Activated T-cell treated with anti-CD3 and anti-CD28 coated beads, Interleukin-2, amount 50 U/mL, for 4 hours (primary cell): ENCODE data around the gene COL18A1. TPM values are rescaled to one million over a fixed set of nuclear protein-coding genes. Genes with fewer than 3 reads are reported as not detected.
"Not testable (repeated sequence)": the region's sequence is repeated elsewhere in the genome, so short reads cannot be mapped to it uniquely, and the experiment has no call there.

Experiments
- ATAC-seq, 2 donors: fragments of 200-7000 bp; cut with Tn5 transposase; one replicate each; pipeline ENCODE4 v1.10.0; 2021
- DNase-seq: peaks from one replicate; pipeline ENCODE4 v3.0.0-alpha.2; 2020
- H3K27me3 Mint-ChIP-seq: one replicate; pipeline ENCODE4 v1.8.0; 2021; ENCODE audit warnings: low read depth, mixed read lengths
- H3K36me3 Mint-ChIP-seq: one replicate; pipeline ENCODE4 v1.8.0; 2022; ENCODE audit warnings: mixed read lengths; ENCODE audit not compliant: insufficient read depth
- H3K4me1 Mint-ChIP-seq: one replicate; pipeline ENCODE4 v1.8.0; 2021; ENCODE audit warnings: low read depth, mixed read lengths
- H3K4me3 Mint-ChIP-seq: one replicate; pipeline ENCODE4 v1.8.0; 2021; ENCODE audit warnings: mild to moderate bottlenecking, moderate library complexity, mixed read lengths
- H3K9me3 Mint-ChIP-seq: one replicate; pipeline ENCODE4 v1.8.0; 2021; ENCODE audit warnings: mixed read lengths
- total RNA-seq, 3 donors: library from RNA; stranded (reverse); gene quantifications; one replicate each; pipeline ENCODE4 v1.2.1, GENCODE V29; 2021

COL18A1 gene
- total RNA-seq, 3 donors from 2014 or later = 15.0 to 19.9 (median 15.4) TPM

DNA sequence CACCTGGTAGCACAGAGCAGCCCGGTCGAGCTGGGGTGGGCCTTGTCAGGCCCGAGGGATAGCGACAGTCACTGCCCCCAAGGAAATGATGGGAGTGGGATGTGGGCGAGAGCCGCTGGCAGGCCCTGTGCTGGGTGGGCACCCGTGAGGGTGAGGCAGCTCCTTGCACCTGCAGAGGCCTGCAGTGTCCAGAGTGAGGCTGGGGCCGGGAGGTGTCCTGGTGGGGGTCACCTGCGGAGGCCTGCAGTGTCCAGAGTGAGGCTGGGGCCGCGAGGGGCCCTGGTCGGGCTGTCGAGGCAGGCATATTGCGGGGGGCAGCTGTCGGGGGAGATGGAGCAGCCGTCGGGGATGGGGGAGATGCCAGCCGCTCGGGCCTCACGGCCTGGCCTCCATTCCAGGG is 87.8 kb downstream of the COL18A1 start:
- DNase-seq (no peak), ATAC-seq (no peak)
- no peaks in the 10 kb centered on the region for H3K9me3 Mint-ChIP-seq
- no peak overlapping the region for H3K4me3 Mint-ChIP-seq
- H3K36me3 Mint-ChIP-seq = no peaks in the 10 kb centered on the region
- H3K27me3 Mint-ChIP-seq = no peaks in the 10 kb centered on the region
- H3K4me1 Mint-ChIP-seq = peaks cover 2% of the 10 kb centered on the region

DNA sequence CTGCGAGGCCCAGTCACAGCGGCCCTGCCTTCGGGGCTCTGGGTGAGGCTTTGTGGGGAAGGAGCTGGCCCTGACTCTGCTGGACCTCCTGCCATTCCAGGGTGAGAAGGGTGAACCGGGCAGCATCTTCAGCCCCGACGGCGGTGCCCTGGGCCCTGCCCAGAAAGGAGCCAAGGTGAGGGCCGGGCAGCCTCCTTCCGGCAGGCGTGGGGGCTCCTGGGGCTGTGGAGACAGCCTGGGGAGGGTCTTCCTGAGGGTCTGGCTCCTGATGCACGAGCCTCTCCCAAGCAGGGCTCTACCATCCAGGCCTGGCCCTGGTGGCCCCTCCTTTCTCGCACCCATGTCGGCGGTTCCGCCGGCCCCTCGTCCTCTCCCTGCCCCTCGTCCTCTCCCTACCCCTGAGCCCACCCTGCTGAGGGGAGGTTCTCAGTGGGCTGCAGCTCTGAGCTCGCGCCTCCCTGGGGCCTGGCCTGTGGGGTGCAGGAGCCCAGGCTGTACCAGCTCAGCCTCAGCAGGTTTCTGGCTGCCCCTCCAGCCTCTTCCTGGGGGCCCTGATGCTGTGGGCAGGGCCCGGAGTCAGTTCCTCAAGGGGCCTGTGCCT is 88.5 kb downstream of the COL18A1 start:
- Mint-ChIP-seq H3K27me3 (no peaks in the 10 kb centered on the region), H3K9me3 (no peaks in the 10 kb centered on the region)

DNA sequence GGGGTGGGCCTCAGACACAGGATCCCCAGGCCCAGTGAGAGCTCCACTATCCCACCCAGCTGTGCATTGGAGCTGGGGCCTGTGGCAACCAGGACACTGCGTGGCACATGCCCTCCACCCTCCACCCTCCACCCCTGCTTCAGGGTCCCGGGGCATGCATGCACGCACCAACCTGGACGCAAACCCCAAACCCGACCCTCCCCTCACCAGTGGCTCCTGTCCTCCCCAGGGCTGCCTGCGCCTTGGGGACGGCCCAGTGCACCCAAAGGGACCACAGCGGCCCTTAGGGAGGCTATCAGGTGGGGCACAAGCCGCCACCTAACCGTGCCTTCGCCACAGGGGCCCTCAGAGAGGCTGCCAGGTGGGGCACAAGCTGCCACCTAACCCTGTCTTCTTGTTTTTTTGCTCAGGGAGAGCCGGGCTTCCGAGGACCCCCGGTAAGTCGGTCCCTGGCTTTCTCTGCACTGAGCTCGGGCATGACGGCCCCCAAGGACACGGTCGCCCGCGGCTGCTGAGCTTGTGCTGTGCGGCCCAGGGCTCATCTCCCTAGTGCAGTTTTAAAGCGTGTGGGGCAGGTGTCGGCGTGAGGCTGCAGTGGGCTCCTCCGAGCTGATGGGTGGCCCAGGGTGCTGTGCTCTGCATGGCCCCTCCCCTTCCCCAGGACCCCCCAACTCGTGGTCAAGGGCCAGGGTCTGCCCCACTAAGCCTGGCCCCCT is 89.3 kb downstream of the COL18A1 start:
- Mint-ChIP-seq H3K4me3 (no peak overlapping the region), H3K36me3 (no peaks in the 10 kb centered on the region), H3K27me3 (no peaks in the 10 kb centered on the region), H3K9me3 (no peaks in the 10 kb centered on the region), H3K4me1 (no peaks in the 10 kb centered on the region)
- DNase-seq (no peak), ATAC-seq (no peak)

More for the DNA sequence above, 88.5 kb downstream of the COL18A1 start:
- Mint-ChIP-seq H3K36me3 (no peaks in the 10 kb centered on the region), H3K4me1 (peaks cover 2% of the 10 kb centered on the region), H3K4me3 (no peak overlapping the region)
- no peak for DNase-seq
- no peak for ATAC-seq

DNA sequence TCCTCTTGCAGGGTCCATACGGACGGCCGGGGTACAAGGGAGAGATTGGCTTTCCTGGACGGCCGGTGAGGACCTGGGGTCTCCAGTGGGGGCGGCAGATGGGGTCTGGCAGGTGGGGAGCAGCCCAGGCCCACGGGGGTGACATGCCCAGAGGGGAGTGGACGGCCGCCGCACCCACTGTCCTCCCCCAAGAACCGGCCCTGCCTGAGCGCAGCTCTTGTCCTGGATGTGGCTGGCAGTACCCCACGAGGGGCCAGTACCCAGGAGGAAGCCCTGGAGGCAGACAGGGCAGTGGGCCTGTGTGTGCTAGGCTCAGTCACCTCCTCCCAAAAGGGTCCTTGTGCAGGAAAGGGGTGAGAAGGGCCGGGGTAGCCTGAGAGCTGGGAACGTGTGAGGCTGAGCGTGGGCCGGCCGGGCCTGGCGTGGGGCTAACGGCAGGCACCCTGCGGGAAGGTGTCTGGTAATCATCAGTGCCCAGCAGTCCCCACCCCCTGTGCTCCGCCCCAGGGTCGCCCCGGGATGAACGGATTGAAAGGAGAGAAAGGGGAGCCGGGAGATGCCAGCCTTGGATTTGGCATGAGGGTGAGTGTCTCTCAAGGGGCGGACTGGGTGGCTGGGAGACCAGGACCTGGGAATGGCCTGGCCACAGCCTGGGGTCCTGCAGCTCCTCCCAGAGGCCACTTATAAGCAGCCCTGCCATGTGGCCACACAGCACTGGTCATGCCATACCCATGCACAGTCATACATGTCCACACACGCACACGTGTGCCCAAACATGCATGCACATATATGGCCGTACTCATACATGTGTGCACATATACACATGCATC is 90.1 kb downstream of the COL18A1 start:
- H3K4me3 Mint-ChIP-seq = no peak overlapping the region

DNA sequence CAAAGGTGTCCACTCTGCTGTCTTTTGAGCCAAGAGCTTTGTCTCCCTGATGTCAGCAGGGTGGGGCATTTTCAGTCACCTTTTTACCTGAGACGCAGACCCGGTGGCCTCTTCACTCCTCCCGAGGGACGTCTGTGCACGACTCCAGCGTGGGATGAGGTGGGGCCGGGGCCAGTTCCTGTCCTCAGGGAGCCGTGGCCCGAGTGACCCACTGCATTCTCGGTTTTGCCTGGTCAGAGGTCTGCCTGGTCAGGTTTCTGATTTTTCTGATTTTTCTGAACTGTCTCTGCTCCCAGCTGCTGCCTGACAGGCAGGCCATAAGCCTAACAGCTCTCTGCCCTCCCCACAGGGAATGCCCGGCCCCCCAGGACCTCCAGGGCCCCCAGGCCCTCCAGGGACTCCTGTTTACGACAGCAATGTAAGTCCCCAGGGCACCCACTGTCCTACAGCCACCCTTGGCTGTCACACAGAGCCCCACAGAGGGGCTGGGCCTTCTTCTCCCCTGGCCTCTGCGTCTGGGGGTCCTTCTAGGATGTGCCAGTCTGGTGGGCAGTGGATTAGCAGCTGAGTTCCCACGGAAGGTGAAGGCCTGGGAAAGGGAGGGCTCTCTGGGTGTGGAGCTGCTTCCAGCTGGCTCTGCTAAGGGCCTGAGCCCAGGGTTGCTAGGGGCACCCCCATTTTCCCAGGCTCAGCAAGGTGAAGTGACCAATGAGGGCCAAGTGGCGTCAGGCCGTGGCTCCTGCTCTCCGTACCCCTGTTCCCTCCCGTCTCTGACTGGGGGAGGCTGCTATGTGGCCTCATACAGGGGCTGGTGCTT is 91.4 kb downstream of the COL18A1 start:
- H3K4me1 Mint-ChIP-seq = peaks cover 1% of the 10 kb centered on the region
- no peak overlapping the region for H3K4me3 Mint-ChIP-seq
- DNase-seq (no peak), ATAC-seq (no peak)
- H3K9me3 Mint-ChIP-seq = no peaks in the 10 kb centered on the region
- H3K27me3 Mint-ChIP-seq = no peaks in the 10 kb centered on the region
- H3K36me3 Mint-ChIP-seq = no peaks in the 10 kb centered on the region

More for the DNA sequence above, 90.1 kb downstream of the COL18A1 start:
- Mint-ChIP-seq H3K36me3 (no peaks in the 10 kb centered on the region), H3K9me3 (no peaks in the 10 kb centered on the region), H3K27me3 (no peaks in the 10 kb centered on the region), H3K4me1 (peaks cover 1% of the 10 kb centered on the region)
- no peak for ATAC-seq
- DNase-seq = no peak

DNA sequence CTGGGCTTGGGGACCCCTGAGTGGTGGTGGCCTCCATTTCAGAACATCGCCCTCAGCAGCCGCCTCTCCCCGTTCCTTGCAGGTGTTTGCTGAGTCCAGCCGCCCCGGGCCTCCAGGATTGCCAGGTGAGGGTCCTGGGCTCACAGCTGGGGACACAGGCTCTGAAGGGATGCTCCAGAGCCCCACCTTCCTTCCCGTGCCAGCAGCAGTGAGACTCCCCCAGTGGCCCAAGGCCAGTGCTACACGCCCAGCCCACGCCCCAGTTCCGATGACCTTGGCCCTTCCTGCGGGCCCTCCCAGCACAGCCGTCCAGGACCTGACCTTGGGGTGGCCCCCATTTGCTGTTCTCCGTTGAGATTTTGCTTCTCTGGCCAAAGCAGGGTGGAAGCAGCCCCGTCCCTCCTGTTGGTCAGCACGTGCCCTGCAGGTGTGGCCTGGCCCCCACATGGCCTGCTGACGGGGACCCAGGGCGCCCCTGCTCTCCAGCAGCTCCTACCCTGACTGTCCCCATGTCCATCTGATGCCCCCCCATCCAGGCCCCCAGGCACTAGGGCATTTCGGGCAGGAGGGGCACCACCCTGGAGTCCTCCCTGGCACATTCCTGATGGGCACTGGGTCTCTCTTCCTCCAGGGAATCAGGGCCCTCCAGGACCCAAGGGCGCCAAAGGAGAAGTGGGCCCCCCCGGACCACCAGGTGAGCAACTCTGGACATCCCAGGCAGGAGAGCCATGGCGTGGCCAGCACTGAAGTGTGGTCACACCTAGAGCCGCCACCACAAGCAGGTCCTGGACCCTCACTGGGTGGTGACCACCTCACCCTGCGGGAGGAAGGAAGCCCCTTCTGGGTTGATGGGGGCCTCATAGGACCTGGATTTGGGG is 92.2 kb downstream of the COL18A1 start:
- ATAC-seq = no peak
- Mint-ChIP-seq H3K9me3 (no peaks in the 10 kb centered on the region), H3K36me3 (no peaks in the 10 kb centered on the region), H3K4me1 (peaks cover 1% of the 10 kb centered on the region), H3K27me3 (no peaks in the 10 kb centered on the region), H3K4me3 (no peak overlapping the region)
- no peak for DNase-seq

DNA sequence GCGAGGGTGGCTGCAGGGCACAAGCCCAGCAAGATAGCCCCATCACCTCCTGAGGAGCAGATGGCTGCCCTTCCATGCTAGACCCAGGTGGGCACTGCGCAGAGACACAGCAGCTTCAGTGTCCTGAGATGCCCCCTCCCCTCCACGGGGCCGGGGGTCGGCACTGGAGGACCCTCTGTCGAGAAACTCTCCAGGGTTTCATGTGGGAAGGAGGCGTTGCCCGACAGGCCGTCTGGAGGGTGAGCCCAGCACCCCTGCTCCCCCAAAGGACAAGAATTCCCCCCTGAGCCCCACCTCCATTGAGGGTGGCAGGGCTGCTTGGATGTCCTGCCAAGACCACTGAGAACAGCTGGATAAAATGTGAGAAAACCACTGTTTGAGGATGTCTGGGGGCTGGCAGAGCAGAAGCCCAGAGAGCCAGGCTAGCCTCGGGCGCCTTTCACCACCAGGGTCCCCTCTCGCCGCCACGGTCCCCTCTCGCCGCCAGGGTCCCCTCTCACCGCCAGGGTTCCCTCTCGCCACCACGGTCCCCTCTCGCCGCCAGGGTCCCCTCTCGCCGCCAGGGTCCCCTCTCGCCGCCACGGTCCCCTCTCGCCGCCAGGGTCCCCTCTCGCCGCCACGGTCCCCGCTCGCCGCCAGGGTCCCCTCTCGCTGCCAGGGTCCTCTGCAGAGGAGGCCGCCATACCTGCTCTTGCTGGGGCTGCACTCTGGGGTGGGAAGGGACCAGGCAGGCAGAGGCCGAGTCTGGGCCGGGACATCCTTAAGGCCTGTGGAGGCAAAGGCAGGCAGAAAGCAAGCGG is 93.1 kb downstream of the COL18A1 start:
- no peak for ATAC-seq
- Mint-ChIP-seq H3K36me3 (no peaks in the 10 kb centered on the region), H3K9me3 (no peaks in the 10 kb centered on the region), H3K4me3 (no peak overlapping the region), H3K4me1 (peaks cover 1% of the 10 kb centered on the region), H3K27me3 (no peaks in the 10 kb centered on the region)
- no peak for DNase-seq

DNA sequence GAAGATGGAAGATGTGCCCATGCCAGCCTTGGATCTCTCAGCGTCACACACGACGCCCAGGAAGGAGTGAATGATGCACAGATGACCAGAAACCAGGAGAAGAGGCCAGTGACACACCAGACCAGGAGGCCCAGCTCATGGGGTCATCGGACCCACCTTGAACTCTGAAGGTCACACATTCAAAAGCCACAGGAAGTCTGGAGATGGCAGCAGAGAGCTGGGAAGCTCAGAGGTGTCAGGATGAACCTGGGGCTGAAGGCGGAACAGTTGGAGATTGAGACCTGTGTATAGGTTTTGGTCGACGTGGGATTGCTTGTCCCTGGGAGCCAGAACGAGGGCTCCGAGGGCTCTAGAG is 93.7 kb downstream of the COL18A1 start:
- Mint-ChIP-seq H3K4me3 (no peak overlapping the region), H3K36me3 (no peaks in the 10 kb centered on the region), H3K9me3 (no peaks in the 10 kb centered on the region), H3K4me1 (peaks cover 1% of the 10 kb centered on the region), H3K27me3 (no peaks in the 10 kb centered on the region)
- DNase-seq = no peak
- no peak for ATAC-seq

DNA sequence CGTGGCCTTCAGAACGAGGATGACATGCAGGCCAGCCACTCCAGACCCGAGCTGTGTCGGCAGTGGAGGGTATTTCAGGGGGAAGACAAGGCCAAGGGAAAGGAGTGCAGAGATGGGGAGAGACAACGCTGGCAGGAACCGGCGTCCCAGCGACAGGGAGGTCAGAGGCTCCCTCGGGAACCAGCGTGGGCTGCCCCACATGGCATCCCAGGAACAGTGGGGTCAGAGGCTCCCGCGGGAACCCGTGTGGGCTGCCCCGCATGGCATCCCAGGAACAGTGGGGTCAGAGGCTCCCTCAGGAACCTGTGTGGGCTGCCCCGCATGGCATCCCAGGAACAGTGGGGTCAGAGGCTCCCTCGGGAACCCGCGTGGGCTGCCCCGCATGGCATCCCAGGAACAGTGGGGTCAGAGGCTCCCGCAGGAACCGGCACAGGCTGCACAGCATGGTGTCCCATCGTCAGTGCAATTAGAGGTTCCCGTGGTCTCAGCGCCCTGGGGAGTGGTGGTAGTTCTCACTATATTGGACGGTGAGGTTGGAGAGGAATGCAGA is 94.3 kb downstream of the COL18A1 start:
- no peaks in the 10 kb centered on the region for H3K9me3 Mint-ChIP-seq
- no peak for DNase-seq
- no peak overlapping the region for H3K4me3 Mint-ChIP-seq

DNA sequence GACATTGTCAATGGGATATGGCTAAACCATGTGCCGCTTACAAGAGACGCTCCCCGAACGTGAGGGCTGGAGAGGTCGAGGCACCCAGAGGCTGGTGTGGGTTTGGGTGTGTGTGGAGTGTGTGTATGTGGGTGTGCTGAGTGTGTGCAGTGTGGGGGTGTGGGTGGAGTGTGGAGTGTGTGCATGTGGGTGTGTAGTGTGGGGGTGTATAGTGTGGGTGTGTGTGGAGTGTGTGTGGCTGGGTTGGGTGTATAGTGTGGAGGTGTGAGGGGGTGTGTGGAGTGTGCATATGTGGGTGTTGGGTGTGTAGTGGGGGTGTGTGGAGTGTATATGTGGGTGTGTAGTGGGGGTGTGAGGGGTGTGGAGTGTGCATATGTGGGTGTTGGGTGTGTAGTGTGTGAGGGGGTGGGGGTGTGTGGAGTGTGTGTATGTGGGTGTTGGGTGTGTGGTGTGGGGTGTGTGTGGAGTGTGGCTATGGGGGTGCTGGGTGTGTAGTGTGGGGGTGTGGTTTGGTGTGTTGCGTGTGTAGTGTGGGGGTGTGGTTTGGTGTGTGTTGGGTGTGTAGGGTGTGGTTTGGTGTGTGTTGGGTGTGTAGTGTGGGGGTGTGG is 95.1 kb downstream of the COL18A1 start:
- no peak for DNase-seq
- Mint-ChIP-seq H3K9me3 (no peaks in the 10 kb centered on the region), H3K4me3 (no peak overlapping the region)

More for the DNA sequence above, 94.3 kb downstream of the COL18A1 start:
- H3K36me3 Mint-ChIP-seq = no peaks in the 10 kb centered on the region
- ATAC-seq = no peak
- no peaks in the 10 kb centered on the region for H3K27me3 Mint-ChIP-seq
- H3K4me1 Mint-ChIP-seq = peaks cover 1% of the 10 kb centered on the region

DNA sequence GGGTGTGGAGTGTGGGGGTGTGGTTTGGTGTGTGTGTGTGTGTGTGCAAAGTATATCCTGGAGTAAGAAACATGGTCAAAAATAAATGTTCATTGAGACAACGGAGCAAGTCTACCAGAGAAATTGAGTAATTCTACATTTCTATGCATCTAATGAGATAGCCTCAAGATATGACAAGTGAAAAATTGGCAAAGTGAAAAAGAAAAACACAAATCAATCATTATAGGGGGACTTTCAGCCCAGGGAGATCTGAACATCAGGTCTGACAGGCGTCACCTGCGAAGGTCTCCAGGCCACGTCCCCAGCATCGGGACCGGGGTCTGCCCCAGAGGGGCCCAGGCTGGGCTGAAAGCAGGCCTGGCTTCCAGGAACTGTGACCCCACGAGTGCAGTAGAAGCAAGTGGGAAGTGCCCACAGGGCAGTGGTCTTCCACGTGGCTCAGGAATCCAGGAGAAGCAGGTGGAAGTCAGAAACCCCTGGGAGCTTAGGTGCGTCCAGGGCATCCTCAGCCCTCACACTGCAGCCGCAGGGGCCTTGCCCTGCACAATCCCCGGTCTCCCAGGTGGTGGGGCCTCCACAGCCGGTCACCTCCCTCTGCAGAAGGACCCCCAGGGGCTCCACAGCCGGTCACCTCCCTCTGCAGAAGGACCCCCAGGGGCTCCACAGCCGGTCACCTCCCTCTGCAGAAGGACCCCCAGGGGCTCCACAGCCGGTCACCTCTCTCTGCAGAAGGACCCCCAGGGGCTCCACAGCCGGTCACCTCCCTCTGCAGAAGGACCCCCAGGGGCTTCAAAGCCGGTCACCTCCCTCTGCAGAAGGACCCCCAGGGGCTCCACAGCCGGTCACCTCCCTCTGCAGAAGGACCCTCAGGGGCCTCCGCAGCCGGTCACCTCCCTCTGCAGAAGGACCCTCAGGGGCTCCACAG is 96.4 kb downstream of the COL18A1 start:
- not testable (repeated sequence) for H3K27me3 Mint-ChIP-seq, H3K9me3 Mint-ChIP-seq, DNase-seq, H3K4me3 Mint-ChIP-seq, H3K4me1 Mint-ChIP-seq, H3K36me3 Mint-ChIP-seq, ATAC-seq

More for the DNA sequence above, 95.1 kb downstream of the COL18A1 start:
- ATAC-seq = no peak
- H3K27me3 Mint-ChIP-seq = no peaks in the 10 kb centered on the region
- no peaks in the 10 kb centered on the region for H3K36me3 Mint-ChIP-seq
- peaks cover 1% of the 10 kb centered on the region for H3K4me1 Mint-ChIP-seq

DNA sequence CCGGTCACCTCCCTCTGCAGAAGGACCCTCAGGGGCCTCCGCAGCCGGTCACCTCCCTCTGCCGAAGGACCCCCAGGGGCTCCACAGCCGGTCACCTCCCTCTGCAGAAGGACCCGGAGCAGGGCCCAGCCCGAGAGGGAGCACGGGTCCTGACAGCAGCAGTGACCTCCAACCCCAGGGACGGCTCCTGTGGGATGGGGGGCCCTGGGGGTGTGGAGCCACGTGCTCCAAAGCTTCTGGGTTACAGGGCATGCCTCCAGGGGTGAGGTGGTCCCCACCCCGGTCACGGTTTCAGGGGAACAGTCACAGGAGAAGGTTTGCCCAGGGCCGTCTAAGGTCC is 97.0 kb downstream of the COL18A1 start:
- no peak overlapping the region for H3K4me3 Mint-ChIP-seq
- no peak for DNase-seq
- H3K36me3 Mint-ChIP-seq = no peaks in the 10 kb centered on the region
- peaks cover 1% of the 10 kb centered on the region for H3K4me1 Mint-ChIP-seq
- H3K27me3 Mint-ChIP-seq = no peaks in the 10 kb centered on the region
- ATAC-seq = no peak
- no peaks in the 10 kb centered on the region for H3K9me3 Mint-ChIP-seq
